Measurements from ENCODE around the gene RHEX. TPM values are rescaled to one million over a fixed set of nuclear protein-coding genes. Genes with fewer than 3 reads are reported as not detected.

RHEX gene
- total RNA-seq, 1 donor from 2014 or later = not detected

DNA sequence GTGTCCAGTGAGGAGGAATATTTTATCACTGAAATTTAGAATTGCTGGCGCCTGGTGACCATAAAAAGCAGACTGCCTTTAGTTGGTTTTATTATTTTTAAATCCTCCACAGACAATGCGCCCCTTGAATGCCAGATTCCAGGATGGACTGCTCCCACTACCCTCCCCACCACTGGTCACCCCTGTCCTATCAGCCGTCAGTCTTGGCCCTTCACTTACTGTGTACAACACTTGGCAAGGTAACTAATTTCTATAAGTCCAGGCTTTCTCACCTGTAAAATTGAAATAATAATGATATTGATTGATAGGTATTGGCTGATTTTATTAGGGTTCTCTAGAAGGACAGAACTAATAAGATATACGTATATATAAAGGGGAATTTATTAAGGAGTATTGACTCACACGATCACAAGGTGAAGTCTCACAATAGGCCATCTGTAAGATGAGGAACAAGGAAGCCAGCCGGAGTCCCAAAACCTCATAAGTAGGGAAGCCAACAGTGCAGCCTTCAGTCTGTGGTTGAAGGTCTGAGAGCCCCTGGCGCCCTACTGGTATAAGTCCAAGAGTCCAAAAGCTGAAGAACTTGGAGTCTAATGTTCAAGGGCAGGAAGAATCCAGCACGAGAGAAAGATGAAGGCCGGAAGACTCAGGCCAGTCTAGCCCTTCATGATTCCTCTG lies 17.8 kb downstream of the RHEX start:
- no peaks in the 10 kb centered on the region for H3K4me1 Mint-ChIP-seq (ENCODE audit: low read depth)
- no peak overlapping the region for H3K4me3 Mint-ChIP-seq (ENCODE audit: low read depth)
- no peak overlapping the region for H3K27ac Mint-ChIP-seq
- DNase-seq (ENCODE audit: low spot score) = no peak
- H3K36me3 Mint-ChIP-seq (ENCODE audit: low read depth) = no peaks in the 10 kb centered on the region
- H3K9me3 Mint-ChIP-seq = no peaks in the 10 kb centered on the region
- intact Hi-C loops (cut with micrococcal nuclease) = no loop called here
- peaks cover 61% of the 10 kb centered on the region for H3K27me3 Mint-ChIP-seq (ENCODE audit: low read depth)

DNA sequence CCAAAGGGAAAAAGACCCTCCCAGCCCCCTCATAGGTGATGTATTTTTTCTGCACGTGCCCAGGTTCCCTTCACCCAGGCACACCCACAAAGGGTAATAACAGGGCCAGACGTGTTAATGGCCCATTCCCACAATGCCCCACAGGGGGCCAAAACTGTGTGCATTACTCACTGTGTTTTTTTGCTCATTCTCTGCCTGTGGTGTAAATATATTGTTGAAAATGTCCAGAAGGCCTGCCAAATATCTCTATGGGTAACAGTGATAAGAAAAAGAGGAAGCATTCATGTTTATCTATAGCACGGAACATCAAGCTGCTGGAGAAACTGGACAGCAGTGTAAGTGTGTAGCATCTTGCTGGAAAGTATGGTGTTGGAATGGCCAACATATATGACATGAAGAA lies 21.9 kb downstream of the RHEX start:
- Mint-ChIP-seq H3K36me3 (ENCODE audit: low read depth) (no peaks in the 10 kb centered on the region), H3K27ac (no peak overlapping the region), H3K9me3 (no peaks in the 10 kb centered on the region), H3K4me1 (ENCODE audit: low read depth) (peaks cover 4% of the 10 kb centered on the region), H3K27me3 (ENCODE audit: low read depth) (peaks cover 51% of the 10 kb centered on the region), H3K4me3 (ENCODE audit: low read depth) (no peak overlapping the region)
- intact Hi-C loops (cut with micrococcal nuclease) = no loop called here
- DNase-seq (ENCODE audit: low spot score) = no peak

GRCh38 chr1:206075786-206076755 lies 23.1 kb downstream of the RHEX start:
- no peaks in the 10 kb centered on the region for H3K9me3 Mint-ChIP-seq
- peaks cover 53% of the 10 kb centered on the region for H3K27me3 Mint-ChIP-seq (ENCODE audit: low read depth)
- no peak overlapping the region for H3K4me3 Mint-ChIP-seq (ENCODE audit: low read depth)
- intact Hi-C loops (cut with micrococcal nuclease) = no loop called here
- no peak overlapping the region for H3K27ac Mint-ChIP-seq
- H3K4me1 Mint-ChIP-seq (ENCODE audit: low read depth) = peaks cover 16% of the 10 kb centered on the region
- DNase-seq (ENCODE audit: low spot score) = no peak
- no peaks in the 10 kb centered on the region for H3K36me3 Mint-ChIP-seq (ENCODE audit: low read depth)

DNA sequence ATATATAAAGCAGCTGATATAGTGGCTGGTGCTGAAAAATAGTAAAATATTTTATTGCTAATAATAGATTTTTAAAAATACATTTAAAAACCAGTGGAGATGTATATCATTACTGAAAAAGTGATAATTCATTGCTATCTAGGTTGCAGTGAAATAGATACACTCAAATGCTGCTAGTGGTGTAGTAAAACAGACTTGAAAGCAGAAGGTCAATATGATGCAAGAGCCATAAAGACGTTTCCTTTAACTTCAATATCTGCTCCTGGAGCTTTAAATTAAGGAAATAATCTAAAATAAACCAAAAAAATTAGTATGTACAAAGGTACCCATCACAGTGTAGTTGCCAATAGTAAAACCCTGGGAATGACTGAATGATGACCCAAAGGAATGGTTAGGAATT lies 26.2 kb downstream of the RHEX start:
- peaks cover 17% of the 10 kb centered on the region for H3K4me1 Mint-ChIP-seq (ENCODE audit: low read depth)
- no peak overlapping the region for H3K27ac Mint-ChIP-seq
- H3K4me3 Mint-ChIP-seq (ENCODE audit: low read depth) = no peak overlapping the region
- intact Hi-C loops (cut with micrococcal nuclease) = no loop called here
- no peaks in the 10 kb centered on the region for H3K9me3 Mint-ChIP-seq
- H3K36me3 Mint-ChIP-seq (ENCODE audit: low read depth) = no peaks in the 10 kb centered on the region
- no peak for DNase-seq (ENCODE audit: low spot score)
- H3K27me3 Mint-ChIP-seq (ENCODE audit: low read depth) = peaks cover 59% of the 10 kb centered on the region

DNA sequence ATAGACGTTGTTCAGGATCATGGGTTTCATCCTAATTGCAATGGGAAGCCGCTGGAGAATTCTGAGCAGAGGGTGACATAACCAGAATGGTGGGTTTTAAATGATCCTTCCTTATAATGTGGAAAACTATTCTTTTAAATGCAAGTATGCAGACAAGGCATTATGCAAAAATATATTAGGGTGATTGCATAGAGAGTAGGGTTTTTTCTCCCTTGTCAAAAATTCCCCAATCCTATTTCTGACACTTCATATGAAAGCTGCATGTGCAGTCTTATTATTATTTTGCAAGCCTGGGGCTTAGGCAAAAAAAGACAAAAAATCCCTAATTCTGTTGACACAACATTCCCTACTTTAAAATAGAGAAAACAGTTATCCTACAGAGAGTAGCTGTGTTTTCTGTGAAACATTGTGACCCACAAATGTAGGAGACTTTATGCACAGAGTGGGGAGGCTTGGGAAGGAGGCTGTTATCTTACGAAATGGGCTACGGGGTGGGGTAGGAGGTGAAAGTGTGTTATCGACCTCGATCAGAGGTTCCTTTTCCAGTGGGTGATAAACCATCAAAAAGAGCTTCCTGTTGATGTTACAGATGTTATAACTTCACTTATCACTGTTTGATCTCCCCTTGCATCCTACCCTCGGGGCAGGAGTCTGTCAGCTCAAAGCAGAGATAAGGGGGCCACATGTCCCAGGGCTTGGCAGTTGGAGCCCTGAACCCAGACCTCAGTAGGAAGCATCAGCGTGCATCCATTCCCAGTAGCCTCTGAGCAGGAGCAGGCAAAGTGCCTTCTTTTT lies 27.2 kb downstream of the RHEX start:
- Mint-ChIP-seq H3K27me3 (ENCODE audit: low read depth) (peaks cover 61% of the 10 kb centered on the region), H3K9me3 (no peaks in the 10 kb centered on the region), H3K27ac (no peak overlapping the region), H3K4me3 (ENCODE audit: low read depth) (no peak overlapping the region), H3K4me1 (ENCODE audit: low read depth) (peaks cover 17% of the 10 kb centered on the region), H3K36me3 (ENCODE audit: low read depth) (no peaks in the 10 kb centered on the region)
- no peak for DNase-seq (ENCODE audit: low spot score)
- intact Hi-C loops (cut with micrococcal nuclease) = no loop called here

DNA sequence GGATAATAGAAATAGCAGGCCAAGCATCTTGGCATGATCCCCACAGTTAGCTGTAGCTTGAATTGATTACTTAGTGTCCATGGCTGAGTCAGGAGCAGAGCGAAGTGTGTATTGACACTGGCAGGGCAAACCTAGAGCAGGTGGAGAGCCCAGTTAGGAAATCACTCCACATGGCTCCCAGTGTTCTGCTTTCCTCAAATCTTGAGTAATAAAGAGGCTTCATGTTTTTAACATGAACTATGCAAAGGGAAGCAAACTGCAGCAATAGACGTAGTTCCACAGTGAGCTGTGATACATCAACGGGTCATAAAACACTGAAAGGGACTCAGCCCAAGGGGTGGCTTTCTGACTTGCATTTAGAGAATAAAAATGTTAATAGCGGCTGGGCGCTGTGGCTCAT lies 28.9 kb downstream of the RHEX start:
- Mint-ChIP-seq H3K27ac (no peak overlapping the region), H3K4me3 (ENCODE audit: low read depth) (no peak overlapping the region), H3K36me3 (ENCODE audit: low read depth) (no peaks in the 10 kb centered on the region), H3K9me3 (no peaks in the 10 kb centered on the region), H3K27me3 (ENCODE audit: low read depth) (peaks cover 58% of the 10 kb centered on the region), H3K4me1 (ENCODE audit: low read depth) (peaks cover 17% of the 10 kb centered on the region)
- intact Hi-C loops (cut with micrococcal nuclease) = no loop called here
- no peak for DNase-seq (ENCODE audit: low spot score)

DNA sequence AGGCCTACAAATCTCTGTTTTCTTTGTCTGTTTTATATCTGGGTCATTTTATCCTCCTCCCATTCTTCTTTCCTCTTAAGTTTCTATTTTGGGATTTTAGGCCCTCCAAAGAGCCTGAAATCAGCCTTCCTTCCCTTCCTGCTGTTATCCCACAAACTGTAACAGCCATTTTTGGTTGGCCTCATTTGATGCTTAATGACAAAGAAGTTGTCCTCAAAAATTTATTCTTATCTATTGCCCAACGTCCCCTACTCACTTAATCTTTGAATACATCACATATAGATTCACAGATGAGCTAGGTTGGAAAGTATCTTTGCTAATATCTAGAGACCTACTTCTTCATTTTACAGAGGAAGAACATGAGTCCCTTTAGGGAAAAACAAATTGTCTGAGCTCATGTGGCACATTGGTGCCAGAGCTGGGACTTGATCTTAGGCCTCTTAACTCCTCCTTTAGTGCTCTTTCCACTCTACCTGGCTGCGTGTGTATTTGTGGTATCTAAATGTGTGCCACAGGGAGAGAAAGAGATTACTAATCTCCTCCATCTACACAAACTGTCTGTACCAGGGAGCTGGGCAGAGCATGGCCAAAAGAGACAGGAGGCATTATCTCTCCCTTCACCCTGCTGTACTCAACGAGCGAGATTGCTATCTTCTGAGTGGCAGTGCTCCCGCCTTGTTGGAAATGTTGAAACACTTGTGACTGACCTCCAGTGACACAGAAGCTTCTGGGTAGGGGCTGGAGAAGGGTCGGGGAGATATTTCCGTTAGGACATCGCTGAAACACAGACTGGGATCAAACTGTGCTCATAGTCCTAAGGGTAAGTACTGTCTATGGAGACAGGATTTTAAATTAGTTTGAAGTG lies 30.1 kb downstream of the RHEX start:
- Mint-ChIP-seq H3K36me3 (ENCODE audit: low read depth) (no peaks in the 10 kb centered on the region), H3K27ac (no peak overlapping the region), H3K9me3 (no peaks in the 10 kb centered on the region), H3K27me3 (ENCODE audit: low read depth) (peaks cover 55% of the 10 kb centered on the region), H3K4me1 (ENCODE audit: low read depth) (peaks cover 17% of the 10 kb centered on the region), H3K4me3 (ENCODE audit: low read depth) (no peak overlapping the region)
- intact Hi-C loops (cut with micrococcal nuclease) = no loop called here
- DNase-seq (ENCODE audit: low spot score) = no peak

DNA sequence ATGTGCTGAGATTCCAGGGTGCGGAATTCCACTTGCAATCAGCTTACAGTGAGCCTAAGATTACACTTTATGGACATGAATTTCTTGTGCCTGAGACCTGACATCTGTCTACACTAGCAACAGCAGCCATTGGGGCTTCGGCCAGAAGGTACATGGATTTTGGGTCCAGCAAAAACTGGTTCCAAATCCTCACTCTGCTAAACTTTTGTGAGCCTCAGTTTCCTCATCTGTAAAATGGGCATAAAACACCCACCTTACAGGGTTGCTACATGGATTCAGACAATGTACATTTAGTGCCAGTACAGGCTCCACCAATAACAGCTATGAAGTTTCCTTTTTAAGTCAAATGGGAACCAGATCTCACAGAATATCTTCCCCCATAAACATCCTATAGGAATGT lies 30.8 kb downstream of the RHEX start:
- H3K36me3 Mint-ChIP-seq (ENCODE audit: low read depth) = no peaks in the 10 kb centered on the region
- H3K27me3 Mint-ChIP-seq (ENCODE audit: low read depth) = peaks cover 57% of the 10 kb centered on the region
- no peak for DNase-seq (ENCODE audit: low spot score)
- intact Hi-C loops (cut with micrococcal nuclease) = no loop called here
- no peaks in the 10 kb centered on the region for H3K9me3 Mint-ChIP-seq
- H3K27ac Mint-ChIP-seq = no peak overlapping the region
- H3K4me3 Mint-ChIP-seq (ENCODE audit: low read depth) = no peak overlapping the region
- peaks cover 17% of the 10 kb centered on the region for H3K4me1 Mint-ChIP-seq (ENCODE audit: low read depth)

DNA sequence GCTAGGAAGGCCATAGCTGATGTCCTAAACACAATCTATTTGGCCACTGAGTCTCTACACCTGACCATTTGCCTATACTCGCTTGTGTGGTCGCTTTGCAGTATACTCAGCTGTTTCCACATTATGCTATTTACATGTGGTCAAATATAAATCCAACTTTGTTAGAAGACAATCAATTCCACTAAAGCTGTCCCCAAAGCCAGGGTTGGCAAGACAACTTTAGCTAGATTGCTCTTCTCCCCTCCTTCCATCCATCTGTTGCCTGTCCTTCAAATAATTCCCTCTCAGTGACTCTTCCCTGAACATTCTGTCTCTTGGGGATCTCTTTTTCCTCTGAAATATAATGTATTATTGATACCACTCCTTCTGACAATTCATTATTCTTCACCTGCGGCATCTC lies 34.1 kb downstream of the RHEX start:
- no peak overlapping the region for H3K27ac Mint-ChIP-seq
- peaks cover 54% of the 10 kb centered on the region for H3K27me3 Mint-ChIP-seq (ENCODE audit: low read depth)
- intact Hi-C loops (cut with micrococcal nuclease) = no loop called here

GRCh38 chr1:206089341-206089740 lies 36.4 kb downstream of the RHEX start:
- Mint-ChIP-seq H3K27ac (no peak overlapping the region), H3K27me3 (ENCODE audit: low read depth) (peaks cover 53% of the 10 kb centered on the region)

More for the DNA sequence above, 34.1 kb downstream of the RHEX start:
- Mint-ChIP-seq H3K9me3 (no peaks in the 10 kb centered on the region), H3K36me3 (ENCODE audit: low read depth) (no peaks in the 10 kb centered on the region), H3K4me3 (ENCODE audit: low read depth) (no peak overlapping the region), H3K4me1 (ENCODE audit: low read depth) (no peaks in the 10 kb centered on the region)
- no peak for DNase-seq (ENCODE audit: low spot score)

GRCh38 chr1:206094024-206094423 lies 41.1 kb downstream of the RHEX start:
- intact Hi-C loops (cut with micrococcal nuclease) = no loop called here
- Mint-ChIP-seq H3K9me3 (no peaks in the 10 kb centered on the region), H3K36me3 (ENCODE audit: low read depth) (no peaks in the 10 kb centered on the region), H3K4me3 (ENCODE audit: low read depth) (no peak overlapping the region), H3K27me3 (ENCODE audit: low read depth) (peaks cover 46% of the 10 kb centered on the region), H3K27ac (no peak overlapping the region), H3K4me1 (ENCODE audit: low read depth) (no peaks in the 10 kb centered on the region)
- DNase-seq (ENCODE audit: low spot score) = no peak

More at GRCh38 chr1:206089341-206089740, 36.4 kb downstream of the RHEX start:
- Mint-ChIP-seq H3K4me3 (ENCODE audit: low read depth) (no peak overlapping the region), H3K4me1 (ENCODE audit: low read depth) (no peaks in the 10 kb centered on the region), H3K36me3 (ENCODE audit: low read depth) (no peaks in the 10 kb centered on the region), H3K9me3 (no peaks in the 10 kb centered on the region)
- no peak for DNase-seq (ENCODE audit: low spot score)
- intact Hi-C loops (cut with micrococcal nuclease) = no loop called here

GRCh38 chr1:206097381-206097780 lies 44.4 kb downstream of the RHEX start:
- Mint-ChIP-seq H3K9me3 (no peaks in the 10 kb centered on the region), H3K27ac (no peak overlapping the region), H3K4me1 (ENCODE audit: low read depth) (no peaks in the 10 kb centered on the region), H3K27me3 (ENCODE audit: low read depth) (peaks cover 51% of the 10 kb centered on the region), H3K36me3 (ENCODE audit: low read depth) (no peaks in the 10 kb centered on the region), H3K4me3 (ENCODE audit: low read depth) (no peak overlapping the region)
- no peak for DNase-seq (ENCODE audit: low spot score)
- intact Hi-C loops (cut with micrococcal nuclease) = no loop called here
